Chondrocyte (in vitro differentiated cells): ENCODE results near the gene RPS13. TPM values are rescaled to one million over a fixed set of nuclear protein-coding genes. Genes with fewer than 3 reads are reported as not detected.
"Not testable (repeated sequence)": the region's sequence is repeated elsewhere in the genome, so short reads cannot be mapped to it uniquely, and the experiment has no call there.

Source experiments
- DNase-seq: peaks from one replicate; pipeline ENCODE4 v3.0.0; 2021; ENCODE audit warnings: mixed read lengths, low spot score
- H3K27ac Mint-ChIP-seq: one replicate; pipeline ENCODE4 v1.8.0; 2021; ENCODE audit warnings: mild to moderate bottlenecking, moderate library complexity, mixed read lengths; ENCODE audit not compliant: unreplicated experiment
- H3K27me3 Mint-ChIP-seq: 2 replicates; pipeline ENCODE4 v1.8.0; 2021; ENCODE audit warnings: low read depth, mixed read lengths
- H3K36me3 Mint-ChIP-seq: 2 replicates; pipeline ENCODE4 v1.8.0; 2021; ENCODE audit warnings: low read depth, mixed read lengths
- H3K4me1 Mint-ChIP-seq: 2 replicates; pipeline ENCODE4 v1.8.0; 2021; ENCODE audit warnings: low read depth, mild to moderate bottlenecking, mixed read lengths
- H3K4me3 Mint-ChIP-seq: one replicate; pipeline ENCODE4 v1.8.0; 2021; ENCODE audit warnings: mild to moderate bottlenecking, moderate library complexity, mixed read lengths; ENCODE audit not compliant: unreplicated experiment
- H3K9me3 Mint-ChIP-seq: 2 replicates; pipeline ENCODE4 v1.8.0; 2021; ENCODE audit warnings: low read depth, mixed read lengths
- CTCF ChIP-seq: fragments of 200-600 bp; sonication (generic); IDR thresholded peaks from 2 replicates; pipeline ENCODE4 v1.5.0; 2021; ENCODE audit warnings: antibody characterized with exemption, mild to moderate bottlenecking, moderate library complexity
- total RNA-seq: library from RNA; stranded (reverse); gene quantifications from 3 replicates; pipeline ENCODE4 v1.2.1, GENCODE V29; 2021

Gene RPS13
- total RNA-seq, 1 donor from 2014 or later = 644 TPM

- Mint-ChIP-seq H3K27me3 (no peaks in the 10 kb centered on the region), H3K36me3 (peaks cover 20% of the 10 kb centered on the region), H3K9me3 (no peaks in the 10 kb centered on the region), H3K27ac (peak overlapping the region; percentile 23), H3K4me1 (peaks cover 40% of the 10 kb centered on the region), H3K4me3 (peak overlapping the region; percentile 99)
- no peak for DNase-seq
- no peak for TF ChIP-seq CTCF
Observed at GRCh38 chr11:17075506-17075905, 2.0 kb downstream of the RPS13 start.

GRCh38 chr11:17073370-17074027 is 4.0 kb downstream of the RPS13 start:
- H3K27me3 Mint-ChIP-seq = no peaks in the 10 kb centered on the region
- no peak for TF ChIP-seq CTCF
- peak overlapping the region; percentile 12 for H3K27ac Mint-ChIP-seq
- H3K9me3 Mint-ChIP-seq = no peaks in the 10 kb centered on the region
- H3K4me1 Mint-ChIP-seq = peaks cover 37% of the 10 kb centered on the region
- no peak for DNase-seq
- peaks cover 21% of the 10 kb centered on the region for H3K36me3 Mint-ChIP-seq
- H3K4me3 Mint-ChIP-seq = no peak overlapping the region

- no peaks in the 10 kb centered on the region for H3K27me3 Mint-ChIP-seq
- TF ChIP-seq CTCF = no peak
- DNase-seq = no peak
- H3K9me3 Mint-ChIP-seq = no peaks in the 10 kb centered on the region
- no peaks in the 10 kb centered on the region for H3K4me1 Mint-ChIP-seq
- H3K4me3 Mint-ChIP-seq = no peak overlapping the region
- H3K36me3 Mint-ChIP-seq = peaks cover 1% of the 10 kb centered on the region
- H3K27ac Mint-ChIP-seq = no peak overlapping the region
Observed at GRCh38 chr11:17067417-17067816, 10.1 kb downstream of the RPS13 start.

GRCh38 chr11:17066691-17067090 is 10.8 kb downstream of the RPS13 start:
- no peak for TF ChIP-seq CTCF
- no peak overlapping the region for H3K27ac Mint-ChIP-seq
- H3K9me3 Mint-ChIP-seq = no peaks in the 10 kb centered on the region
- H3K36me3 Mint-ChIP-seq = peaks cover 1% of the 10 kb centered on the region
- H3K4me1 Mint-ChIP-seq = no peaks in the 10 kb centered on the region
- no peak for DNase-seq
- H3K4me3 Mint-ChIP-seq = no peak overlapping the region
- H3K27me3 Mint-ChIP-seq = no peaks in the 10 kb centered on the region

- no peak for DNase-seq
Observed at GRCh38 chr11:17063171-17064002, 14.1 kb downstream of the RPS13 start.

GRCh38 chr11:17051146-17051545 is 26.3 kb downstream of the RPS13 start:
- H3K4me3 Mint-ChIP-seq, H3K9me3 Mint-ChIP-seq, H3K4me1 Mint-ChIP-seq, H3K27me3 Mint-ChIP-seq, DNase-seq, H3K27ac Mint-ChIP-seq, H3K36me3 Mint-ChIP-seq: not testable (repeated sequence)

More at GRCh38 chr11:17063171-17064002, 14.1 kb downstream of the RPS13 start:
- no peak overlapping the region for H3K4me3 Mint-ChIP-seq
- peak; percentile 89 for TF ChIP-seq CTCF
- H3K27ac Mint-ChIP-seq = no peak overlapping the region
- H3K27me3 Mint-ChIP-seq = no peaks in the 10 kb centered on the region
- H3K9me3 Mint-ChIP-seq = peaks cover 6% of the 10 kb centered on the region
- peaks cover 3% of the 10 kb centered on the region for H3K36me3 Mint-ChIP-seq
- H3K4me1 Mint-ChIP-seq = no peaks in the 10 kb centered on the region

GRCh38 chr11:17048491-17048890 is 29.0 kb downstream of the RPS13 start:
- H3K36me3 Mint-ChIP-seq, H3K4me3 Mint-ChIP-seq, DNase-seq, H3K27ac Mint-ChIP-seq, H3K9me3 Mint-ChIP-seq, H3K4me1 Mint-ChIP-seq, H3K27me3 Mint-ChIP-seq: not testable (repeated sequence)
